Thyroid gland (tissue), 4 donors: ENCODE measurements around the gene GIGYF1.

Experiments used
- CTCF ChIP-seq, 6 experiments: fragments of 200-600 bp in 3 of 6; fragments of 450-650 bp in 3 of 6; sonication (generic) in 3 of 6; IDR thresholded peaks; one replicate each; pipeline ENCODE4 v1.5.1; 2016 to 2019; ENCODE audit warnings: antibody characterized with exemption in 6 of 6, mild to moderate bottlenecking in 2 of 6, inconsistent platforms in 1 of 6, moderate library complexity in 1 of 6
- POLR2A ChIP-seq, 2 donors: fragments of 450-650 bp; IDR thresholded peaks; one replicate each; pipeline ENCODE4 v1.6.1; 2017; ENCODE audit warnings: antibody characterized with exemption in 2 of 2, mild to moderate bottlenecking in 2 of 2, moderate library complexity in 1 of 2

- TF ChIP-seq CTCF (IDR thresholded peaks at IDR 0.05) (no peak), POLR2A (IDR thresholded peaks at IDR 0.05) (no peak)
These were observed 20.1 kb downstream of the GIGYF1 start for GRCh38 chr7:100673942-100674410.
